Endothelial cell (in vitro differentiated cells): Measurements from ENCODE around the gene LAMA2. TPM values are rescaled to one million over a fixed set of nuclear protein-coding genes. Genes with fewer than 3 reads are reported as not detected.

ENCODE experiments used
- DNase-seq: peaks from one replicate; pipeline ENCODE4 v3.0.0; 2021; ENCODE audit warnings: low spot score
- H3K27ac Mint-ChIP-seq: one replicate; pipeline ENCODE4 v1.8.0; 2021; ENCODE audit warnings: mixed read lengths, inconsistent platforms; ENCODE audit not compliant: unreplicated experiment
- H3K27me3 Mint-ChIP-seq: one replicate; pipeline ENCODE4 v1.8.0; 2021; ENCODE audit warnings: mild to moderate bottlenecking, moderate library complexity, mixed read lengths, inconsistent platforms; ENCODE audit not compliant: unreplicated experiment
- H3K36me3 Mint-ChIP-seq: one replicate; pipeline ENCODE4 v1.8.0; 2021; ENCODE audit warnings: mild to moderate bottlenecking, low read depth, mixed read lengths, inconsistent platforms; ENCODE audit not compliant: unreplicated experiment
- H3K4me1 Mint-ChIP-seq: one replicate; pipeline ENCODE4 v1.8.0; 2021; ENCODE audit warnings: mild to moderate bottlenecking, mixed read lengths, inconsistent platforms; ENCODE audit not compliant: unreplicated experiment
- H3K4me3 Mint-ChIP-seq: one replicate; pipeline ENCODE4 v1.8.0; 2021; ENCODE audit warnings: mild to moderate bottlenecking, mixed read lengths, inconsistent platforms; ENCODE audit not compliant: unreplicated experiment
- H3K9me3 Mint-ChIP-seq: one replicate; pipeline ENCODE4 v1.8.0; 2021; ENCODE audit warnings: mixed read lengths, inconsistent platforms; ENCODE audit not compliant: unreplicated experiment
- CTCF ChIP-seq: fragments of 200-600 bp; sonication (generic); IDR thresholded peaks from one replicate; pipeline ENCODE4 v1.5.0; 2021; ENCODE audit warnings: antibody characterized with exemption; ENCODE audit not compliant: unreplicated experiment
- total RNA-seq: library from RNA; stranded (reverse); fragmentation: NEBNext Ultra II Directional; extraction: Animal tissue kit (Norgen Biotek cat#: 25700); gene quantifications from one replicate; pipeline ENCODE4 v1.2.1, GENCODE V29; 2021; ENCODE audit not compliant: unreplicated experiment

LAMA2 gene
- total RNA-seq, 1 donor from 2014 or later, result 2.0 TPM

GRCh38 chr6:128954308-128955043 lies 71.5 kb downstream of the LAMA2 start:
- Mint-ChIP-seq H3K27me3 (no peaks in the 10 kb centered on the region), H3K27ac (no peak overlapping the region), H3K4me1 (no peaks in the 10 kb centered on the region), H3K9me3 (no peaks in the 10 kb centered on the region), H3K36me3 (no peaks in the 10 kb centered on the region), H3K4me3 (no peak overlapping the region)
- TF ChIP-seq CTCF, result no peak
- DNase-seq, result no peak

GRCh38 chr6:128963561-128963960 lies 80.6 kb downstream of the LAMA2 start:
- H3K27me3 Mint-ChIP-seq, result peaks cover 1% of the 10 kb centered on the region
- no peaks in the 10 kb centered on the region for H3K9me3 Mint-ChIP-seq

GRCh38 chr6:128964233-128964755 lies 81.4 kb downstream of the LAMA2 start:
- Mint-ChIP-seq H3K36me3 (no peaks in the 10 kb centered on the region), H3K4me3 (no peak overlapping the region), H3K4me1 (peaks cover 7% of the 10 kb centered on the region), H3K27me3 (peaks cover 1% of the 10 kb centered on the region), H3K27ac (no peak overlapping the region), H3K9me3 (no peaks in the 10 kb centered on the region)
- TF ChIP-seq CTCF, result no peak
- DNase-seq, result no peak

More at GRCh38 chr6:128963561-128963960, 80.6 kb downstream of the LAMA2 start:
- Mint-ChIP-seq H3K4me1 (peaks cover 7% of the 10 kb centered on the region), H3K27ac (no peak overlapping the region), H3K36me3 (no peaks in the 10 kb centered on the region), H3K4me3 (no peak overlapping the region)
- DNase-seq, result no peak
- no peak for TF ChIP-seq CTCF

GRCh38 chr6:128964771-128965170 lies 81.8 kb downstream of the LAMA2 start:
- H3K27me3 Mint-ChIP-seq, result peaks cover 1% of the 10 kb centered on the region
- H3K9me3 Mint-ChIP-seq, result no peaks in the 10 kb centered on the region
- no peaks in the 10 kb centered on the region for H3K36me3 Mint-ChIP-seq
- no peak for TF ChIP-seq CTCF
- no peak for DNase-seq
- H3K4me3 Mint-ChIP-seq, result no peak overlapping the region
- no peak overlapping the region for H3K27ac Mint-ChIP-seq
- H3K4me1 Mint-ChIP-seq, result peaks cover 7% of the 10 kb centered on the region

- Mint-ChIP-seq H3K36me3 (no peaks in the 10 kb centered on the region), H3K27me3 (no peaks in the 10 kb centered on the region), H3K4me1 (peaks cover 7% of the 10 kb centered on the region), H3K9me3 (no peaks in the 10 kb centered on the region), H3K27ac (no peak overlapping the region), H3K4me3 (no peak overlapping the region)
- no peak for DNase-seq
- TF ChIP-seq CTCF, result no peak
Observed at GRCh38 chr6:128966934-128967333, 84.0 kb downstream of the LAMA2 start.
